Measurements from ENCODE around the gene LIPC. TPM values are rescaled to one million over a fixed set of nuclear protein-coding genes. Genes with fewer than 3 reads are reported as not detected.
A peak's percentile ranks its signal among the peaks of the same experiment; 100 is the strongest.
"Not testable (repeated sequence)": the region's sequence is repeated elsewhere in the genome, so short reads cannot be mapped to it uniquely, and the experiment has no call there.

Gene LIPC
- polyA plus RNA-seq, 3 donors = 0.37 TPM; not detected in 2

- Histone ChIP-seq H3K27ac (ENCODE audit: low read depth in 1 of 2, low read length in 2 of 2) (peak overlapping the region in 1 of 2 donors; percentile 70), H4K20me1 (ENCODE audit: insufficient read depth, low read length) (no peaks in the 10 kb centered on the region), H2AFZ (ENCODE audit: insufficient read depth, low read depth, low read length, poor library complexity, severe bottlenecking) (no peak overlapping the region), H3K9me3 (replicated peaks in 1 of 2; ENCODE audit: control insufficient read depth in 1 of 2, insufficient read depth in 1 of 2, low read length in 2 of 2) (no peaks in the 10 kb centered on the region), H3K36me3 (replicated peaks in 1 of 2; ENCODE audit: control insufficient read depth in 1 of 2, insufficient read depth in 2 of 2, low read length in 2 of 2) (peaks cover 28 to 61% of the 10 kb centered on the region in 2 donors), H3K4me3 (replicated peaks in 1 of 3; ENCODE audit: low read depth in 2 of 3, low read length in 3 of 3) (no peak overlapping the region), H3K27me3 (ENCODE audit: control insufficient read depth in 2 of 2, insufficient read depth in 2 of 2, low read length in 2 of 2) (no peaks in the 10 kb centered on the region), H3K79me2 (ENCODE audit: insufficient read depth, low read length) (no peaks in the 10 kb centered on the region), H3K9ac (ENCODE audit: insufficient read depth, low read length, poor library complexity, severe bottlenecking) (no peak overlapping the region), H3K4me2 (replicated peaks; ENCODE audit: extremely low read depth, low read length, poor library complexity, severe bottlenecking) (no peak overlapping the region), H3K4me1 (ENCODE audit: control insufficient read depth in 1 of 2, insufficient read depth in 2 of 2, low read length in 2 of 2) (peaks cover 18 to 21% of the 10 kb centered on the region in 2 donors)
- WGBS (ENCODE audit: insufficient coverage) = 100% methylated on average over 1 of the region's 4 CpGs
- peak overlapping the region in 4 of 7 donors; percentile 39 to 77 (median 51) for H3K27ac Mint-ChIP-seq
- H3K4me3 Mint-ChIP-seq = no peak overlapping the region
- peaks cover 42 to 43% of the 10 kb centered on the region in 2 donors for H3K36me3 Mint-ChIP-seq
- no peaks in the 10 kb centered on the region for H3K27me3 Mint-ChIP-seq (ENCODE audit: low read depth in 3 of 3)
- DNase-seq = no peak
- TF ChIP-seq, protein P1, sequence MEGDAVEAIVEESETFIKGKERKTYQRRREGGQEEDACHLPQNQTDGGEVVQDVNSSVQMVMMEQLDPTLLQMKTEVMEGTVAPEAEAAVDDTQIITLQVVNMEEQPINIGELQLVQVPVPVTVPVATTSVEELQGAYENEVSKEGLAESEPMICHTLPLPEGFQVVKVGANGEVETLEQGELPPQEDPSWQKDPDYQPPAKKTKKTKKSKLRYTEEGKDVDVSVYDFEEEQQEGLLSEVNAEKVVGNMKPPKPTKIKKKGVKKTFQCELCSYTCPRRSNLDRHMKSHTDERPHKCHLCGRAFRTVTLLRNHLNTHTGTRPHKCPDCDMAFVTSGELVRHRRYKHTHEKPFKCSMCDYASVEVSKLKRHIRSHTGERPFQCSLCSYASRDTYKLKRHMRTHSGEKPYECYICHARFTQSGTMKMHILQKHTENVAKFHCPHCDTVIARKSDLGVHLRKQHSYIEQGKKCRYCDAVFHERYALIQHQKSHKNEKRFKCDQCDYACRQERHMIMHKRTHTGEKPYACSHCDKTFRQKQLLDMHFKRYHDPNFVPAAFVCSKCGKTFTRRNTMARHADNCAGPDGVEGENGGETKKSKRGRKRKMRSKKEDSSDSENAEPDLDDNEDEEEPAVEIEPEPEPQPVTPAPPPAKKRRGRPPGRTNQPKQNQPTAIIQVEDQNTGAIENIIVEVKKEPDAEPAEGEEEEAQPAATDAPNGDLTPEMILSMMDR (IDR thresholded peaks at IDR 0.05) = no peak
- H3K9me3 Mint-ChIP-seq = no peaks in the 10 kb centered on the region
- peaks cover 24% of the 10 kb centered on the region for H3K4me1 Mint-ChIP-seq
- intact Hi-C loops (cut with micrococcal nuclease) = no loop called here
Measured at GRCh38 chr15:58598829-58599210, 167.0 kb downstream of the LIPC start.

DNA sequence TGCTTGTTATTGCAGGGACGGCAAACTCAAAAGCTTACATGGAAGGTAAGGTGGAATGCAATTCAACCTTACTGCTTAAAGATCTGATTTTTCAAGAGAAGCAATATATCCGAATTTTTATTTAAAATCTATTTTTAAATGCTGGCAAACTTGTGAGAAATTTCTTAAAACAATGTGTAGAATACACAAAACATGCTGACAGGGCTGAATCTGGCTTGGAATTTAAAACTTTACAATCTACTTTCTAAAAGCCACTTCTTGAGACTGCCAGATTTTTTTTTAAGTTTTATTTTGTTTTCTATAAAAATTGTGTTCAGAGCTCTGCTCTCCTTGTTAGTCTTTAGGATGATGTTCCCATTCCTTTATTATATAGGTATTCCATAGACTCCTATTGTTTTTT, 171.0 kb downstream of the LIPC start:
- Histone ChIP-seq H4K20me1 (ENCODE audit: insufficient read depth, low read length) (peaks cover 16% of the 10 kb centered on the region), H3K36me3 (replicated peaks in 1 of 2; ENCODE audit: control insufficient read depth in 1 of 2, insufficient read depth in 2 of 2, low read length in 2 of 2) (peaks cover 41 to 80% of the 10 kb centered on the region in 2 donors), H3K79me2 (ENCODE audit: insufficient read depth, low read length) (no peaks in the 10 kb centered on the region), H3K4me2 (replicated peaks; ENCODE audit: extremely low read depth, low read length, poor library complexity, severe bottlenecking) (no peak overlapping the region), H3K27me3 (ENCODE audit: control insufficient read depth in 2 of 2, insufficient read depth in 2 of 2, low read length in 2 of 2) (no peaks in the 10 kb centered on the region), H3K4me1 (ENCODE audit: control insufficient read depth in 1 of 2, insufficient read depth in 2 of 2, low read length in 2 of 2) (peaks cover 0 to 6% of the 10 kb centered on the region in 2 donors), H3K4me3 (replicated peaks in 1 of 3; ENCODE audit: low read depth in 2 of 3, low read length in 3 of 3) (no peak overlapping the region), H2AFZ (ENCODE audit: insufficient read depth, low read depth, low read length, poor library complexity, severe bottlenecking) (no peak overlapping the region), H3K9ac (ENCODE audit: insufficient read depth, low read length, poor library complexity, severe bottlenecking) (no peak overlapping the region), H3K9me3 (replicated peaks in 1 of 2; ENCODE audit: control insufficient read depth in 1 of 2, insufficient read depth in 1 of 2, low read length in 2 of 2) (no peaks in the 10 kb centered on the region), H3K27ac (ENCODE audit: low read depth in 1 of 2, low read length in 2 of 2) (no peak overlapping the region)
- no CpG with 5 or more reads among the region's 2 CpGs for WGBS (ENCODE audit: insufficient coverage)
- H3K9me3 Mint-ChIP-seq = no peaks in the 10 kb centered on the region
- H3K4me1 Mint-ChIP-seq = peaks cover 10% of the 10 kb centered on the region
- H3K4me3 Mint-ChIP-seq = no peak overlapping the region
- no peak overlapping the region for H3K27ac Mint-ChIP-seq
- peaks cover 50 to 58% of the 10 kb centered on the region in 2 donors for H3K36me3 Mint-ChIP-seq
- TF ChIP-seq, protein P1 (IDR thresholded peaks at IDR 0.05) = no peak
- DNase-seq = no peak
- H3K27me3 Mint-ChIP-seq (ENCODE audit: low read depth in 3 of 3) = no peaks in the 10 kb centered on the region
- intact Hi-C loops (cut with micrococcal nuclease) = no loop called here

GRCh38 chr15:58603927-58604326, 172.1 kb downstream of the LIPC start:
- H3K79me2 ChIP-seq (ENCODE audit: insufficient read depth, low read length); H3K4me1 ChIP-seq (ENCODE audit: control insufficient read depth in 1 of 2, insufficient read depth in 2 of 2, low read length in 2 of 2); H3K4me1 Mint-ChIP-seq; H3K27ac ChIP-seq (ENCODE audit: low read depth in 1 of 2, low read length in 2 of 2); H3K9me3 Mint-ChIP-seq; H3K27me3 ChIP-seq (ENCODE audit: control insufficient read depth in 2 of 2, insufficient read depth in 2 of 2, low read length in 2 of 2); H3K27me3 Mint-ChIP-seq (ENCODE audit: low read depth in 3 of 3); H2AFZ ChIP-seq (ENCODE audit: insufficient read depth, low read depth, low read length, poor library complexity, severe bottlenecking); intact Hi-C loops (cut with micrococcal nuclease); DNase-seq; H3K4me3 Mint-ChIP-seq; H3K4me2 ChIP-seq (replicated peaks; ENCODE audit: extremely low read depth, low read length, poor library complexity, severe bottlenecking); H3K9ac ChIP-seq (ENCODE audit: insufficient read depth, low read length, poor library complexity, severe bottlenecking); H3K4me3 ChIP-seq (replicated peaks in 1 of 3; ENCODE audit: low read depth in 2 of 3, low read length in 3 of 3); H3K9me3 ChIP-seq (replicated peaks in 1 of 2; ENCODE audit: control insufficient read depth in 1 of 2, insufficient read depth in 1 of 2, low read length in 2 of 2): not testable (repeated sequence)
- Histone ChIP-seq H3K36me3 (replicated peaks in 1 of 2; ENCODE audit: control insufficient read depth in 1 of 2, insufficient read depth in 2 of 2, low read length in 2 of 2) (peaks cover 44 to 91% of the 10 kb centered on the region in 2 donors), H4K20me1 (ENCODE audit: insufficient read depth, low read length) (peaks cover 21% of the 10 kb centered on the region)
- H3K36me3 Mint-ChIP-seq = peaks cover 58 to 64% of the 10 kb centered on the region in 2 donors
- 95% methylated on average over 8 of the region's 8 CpGs for WGBS (ENCODE audit: insufficient coverage)
- H3K27ac Mint-ChIP-seq = peak overlapping the region in 2 of 7 donors; percentile 46 to 65

Data from CD14-positive monocyte (primary cell).